GM21529 (cell line): ENCODE data around the gene ARL4C.

Experiments
- ATAC-seq: cut with Tn5 transposase; IDR thresholded peaks from one replicate; pipeline ENCODE4 v1.9.1; 2021; ENCODE audit not compliant: unreplicated experiment

Gene ARL4C

GRCh38 chr2:234448506-234449184 is 48.2 kb downstream of the ARL4C start:
- ATAC-seq, result no peak

GRCh38 chr2:234447963-234448362 is 48.9 kb downstream of the ARL4C start:
- ATAC-seq, result no peak

GRCh38 chr2:234447189-234447588 is 49.7 kb downstream of the ARL4C start:
- ATAC-seq, result no peak

GRCh38 chr2:234446404-234447076 is 50.3 kb downstream of the ARL4C start:
- ATAC-seq, result peak; percentile 93

GRCh38 chr2:234444893-234445292 is 52.0 kb downstream of the ARL4C start:
- ATAC-seq, result no peak

- ATAC-seq, result no peak
Observed at GRCh38 chr2:234444242-234444730, 52.6 kb downstream of the ARL4C start.
